Mesenchymal stem cell (in vitro differentiated cells and primary cell): ENCODE results near the gene KCNQ5.

ENCODE experiments used
- DNase-seq: peaks from one replicate; pipeline ENCODE4 v3.0.0-alpha.2; 2013
- H2AFZ ChIP-seq: one replicate; pipeline ENCODE4 v1.6.1; 2013; ENCODE audit warnings: low read depth, mild to moderate bottlenecking, control low read depth, inconsistent platforms, low read length, moderate library complexity
- H2AK5ac ChIP-seq: 2 replicates; pipeline ENCODE4 v1.6.1; 2013; ENCODE audit warnings: low read length, moderate library complexity, mild to moderate bottlenecking, inconsistent platforms; ENCODE audit not compliant: severe bottlenecking
- H2BK120ac ChIP-seq: one replicate; pipeline ENCODE4 v1.6.1; 2013; ENCODE audit warnings: low read depth, mild to moderate bottlenecking, inconsistent platforms, low read length, moderate library complexity
- H2BK12ac ChIP-seq, 2 experiments: one replicate each; pipeline ENCODE4 v1.6.1; 2013; ENCODE audit warnings: inconsistent platforms in 2 of 2, low read length in 2 of 2, mild to moderate bottlenecking in 2 of 2, moderate library complexity in 2 of 2, control low read depth in 1 of 2
- H2BK15ac ChIP-seq: one replicate; pipeline ENCODE4 v1.6.1; 2013; ENCODE audit warnings: mild to moderate bottlenecking, low read depth, inconsistent platforms; ENCODE audit not compliant: poor library complexity, severe bottlenecking
- H2BK5ac ChIP-seq: 2 replicates; pipeline ENCODE4 v1.6.1; 2013; ENCODE audit warnings: low read depth, mild to moderate bottlenecking, low read length, control low read depth, inconsistent platforms; ENCODE audit not compliant: poor library complexity, severe bottlenecking
- H3K14ac ChIP-seq, 2 experiments: one replicate each; pipeline ENCODE4 v1.6.1; 2013; ENCODE audit warnings: inconsistent platforms in 2 of 2, low read length in 2 of 2, control low read depth in 1 of 2, mild to moderate bottlenecking in 1 of 2, moderate library complexity in 1 of 2
- H3K18ac ChIP-seq, 2 experiments: one replicate each; pipeline ENCODE4 v1.6.1; 2013; ENCODE audit warnings: inconsistent platforms in 2 of 2, low read length in 2 of 2, control low read depth in 1 of 2, low read depth in 1 of 2, mild to moderate bottlenecking in 1 of 2
- H3K23ac ChIP-seq, 2 experiments: one replicate each; pipeline ENCODE4 v1.6.1; 2013; ENCODE audit warnings: inconsistent platforms in 2 of 2, low read length in 2 of 2, mild to moderate bottlenecking in 2 of 2, moderate library complexity in 2 of 2, control low read depth in 1 of 2
- H3K27ac ChIP-seq: 2 replicates; pipeline ENCODE4 v1.5.1; 2013; ENCODE audit warnings: mild to moderate bottlenecking, moderate library complexity, low read length, control low read depth, inconsistent platforms; ENCODE audit not compliant: poor library complexity, severe bottlenecking
- H3K27me3 ChIP-seq, 2 experiments: 2 replicates each; pipeline versions ENCODE4 v1.6.1 to v1.7.0; 2013; ENCODE audit warnings: low read length in 2 of 2, mild to moderate bottlenecking in 2 of 2, moderate library complexity in 2 of 2, control low read depth in 1 of 2, inconsistent platforms in 1 of 2; ENCODE audit not compliant: control insufficient read depth in 1 of 2, insufficient read depth in 1 of 2
- H3K36me3 ChIP-seq, 2 experiments: 2 replicates each; pipeline versions ENCODE4 v1.6.1 to v1.7.0; 2013; ENCODE audit warnings: low read length in 2 of 2, control low read depth in 1 of 2, inconsistent platforms in 1 of 2, low read depth in 1 of 2, mild to moderate bottlenecking in 1 of 2; ENCODE audit not compliant: insufficient read depth in 2 of 2, control insufficient read depth in 1 of 2
- H3K4ac ChIP-seq, 2 experiments: one replicate each; pipeline ENCODE4 v1.6.1; 2013; ENCODE audit warnings: inconsistent platforms in 2 of 2, low read length in 2 of 2, mild to moderate bottlenecking in 2 of 2, moderate library complexity in 2 of 2, control low read depth in 1 of 2, low read depth in 1 of 2
- H3K4me1 ChIP-seq: 2 replicates; pipeline ENCODE4 v1.6.1; 2013; ENCODE audit warnings: low read depth, low read length, control low read depth; ENCODE audit not compliant: control insufficient read depth, insufficient read depth
- H3K4me2 ChIP-seq: 2 replicates; pipeline ENCODE4 v1.6.1; 2013; ENCODE audit warnings: low read length, mild to moderate bottlenecking, inconsistent platforms; ENCODE audit not compliant: poor library complexity, severe bottlenecking
- H3K4me3 ChIP-seq, 2 experiments: 2 replicates each; pipeline versions ENCODE4 v1.5.1 to v1.7.0; 2013; ENCODE audit warnings: low read length in 2 of 2, mild to moderate bottlenecking in 2 of 2, control low read depth in 1 of 2, low read depth in 1 of 2; ENCODE audit not compliant: insufficient read depth in 1 of 2
- H3K79me1 ChIP-seq: replicated peaks from 2 replicates; pipeline ENCODE4 v1.6.1; 2013; ENCODE audit warnings: mild to moderate bottlenecking, control low read depth, low read length, inconsistent platforms; ENCODE audit not compliant: poor library complexity, severe bottlenecking
- H3K9ac ChIP-seq: 2 replicates; pipeline ENCODE4 v1.7.0; 2013; ENCODE audit warnings: mild to moderate bottlenecking, low read length, moderate library complexity
- H3K9me3 ChIP-seq: 2 replicates; pipeline ENCODE4 v1.7.0; 2013; ENCODE audit warnings: mild to moderate bottlenecking, low read length; ENCODE audit not compliant: control insufficient read depth
- H4K8ac ChIP-seq: one replicate; pipeline ENCODE4 v1.6.1; 2013; ENCODE audit warnings: inconsistent platforms, mild to moderate bottlenecking, low read length, moderate library complexity
- H4K91ac ChIP-seq: one replicate; pipeline ENCODE4 v1.6.1; 2013; ENCODE audit warnings: mild to moderate bottlenecking, low read length, inconsistent platforms
- WGBS: methylation state at CpG from one replicate; pipeline ENCODE4 v1.1.7; 2013; ENCODE audit warnings: mixed read lengths; 5-methylcytosine and 5-hydroxymethylcytosine counted together

The KCNQ5 gene

DNA sequence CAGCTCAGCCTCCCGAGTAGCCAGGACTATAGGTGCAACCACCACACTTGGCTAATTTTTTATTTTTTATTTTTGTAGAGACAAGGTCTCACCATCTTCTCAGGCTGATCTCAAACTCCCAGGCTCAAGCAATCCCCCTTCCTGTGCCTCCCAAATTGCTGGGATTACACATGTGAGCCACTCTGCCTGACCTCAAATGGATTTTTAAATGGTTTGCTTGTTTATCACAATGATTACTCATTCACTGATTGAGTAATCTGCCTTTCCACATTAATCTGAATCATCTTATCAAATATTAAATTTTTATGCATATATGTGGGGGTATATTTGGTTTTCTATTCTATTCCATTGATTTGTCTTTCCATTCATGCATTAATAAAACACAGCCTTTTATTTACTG is 612.9 kb downstream of the KCNQ5 start:
- Histone ChIP-seq H2AK5ac (no peak overlapping the region), H2BK120ac (no peak overlapping the region), H3K4me2 (no peak overlapping the region), H4K91ac (no peak overlapping the region), H2BK15ac (no peak overlapping the region), H3K9ac (peak overlapping the region; percentile 55), H3K4ac (no peak overlapping the region), H3K4me1 (peaks cover 1% of the 10 kb centered on the region), H3K36me3 (no peaks in the 10 kb centered on the region), H3K14ac (no peak overlapping the region), H2AFZ (no peak overlapping the region), H2BK12ac (no peak overlapping the region), H3K18ac (no peak overlapping the region), H3K23ac (no peak overlapping the region), H3K79me1 (no peaks in the 10 kb centered on the region), H4K8ac (no peak overlapping the region), H3K27me3 (no peaks in the 10 kb centered on the region), H2BK5ac (no peak overlapping the region), H3K4me3 (no peak overlapping the region), H3K9me3 (no peaks in the 10 kb centered on the region), H3K27ac (no peak overlapping the region)
- WGBS = 80% methylated on average over 1 of the region's 1 CpG
- DNase-seq = peak; percentile 49

GRCh38 chr6:73236144-73236750 is 614.4 kb downstream of the KCNQ5 start:
- Histone ChIP-seq H2BK120ac (no peak overlapping the region), H3K4me1 (peaks cover 1% of the 10 kb centered on the region), H3K14ac (no peak overlapping the region), H3K9me3 (no peaks in the 10 kb centered on the region), H3K9ac (no peak overlapping the region), H3K36me3 (no peaks in the 10 kb centered on the region), H4K8ac (no peak overlapping the region), H3K4me3 (no peak overlapping the region), H3K27ac (no peak overlapping the region), H3K79me1 (no peaks in the 10 kb centered on the region), H3K4me2 (no peak overlapping the region), H3K23ac (no peak overlapping the region), H2AFZ (no peak overlapping the region), H3K18ac (no peak overlapping the region), H2BK12ac (no peak overlapping the region), H2BK5ac (no peak overlapping the region), H2BK15ac (no peak overlapping the region), H2AK5ac (no peak overlapping the region), H3K4ac (no peak overlapping the region), H3K27me3 (no peaks in the 10 kb centered on the region), H4K91ac (no peak overlapping the region)
- peak; percentile 78 for DNase-seq
- 60% methylated on average over 4 of the region's 5 CpGs for WGBS

- 100% methylated on average over 4 of the region's 4 CpGs for WGBS
- Histone ChIP-seq H2BK15ac (no peak overlapping the region), H3K4me3 (no peak overlapping the region), H3K18ac (no peak overlapping the region), H3K9me3 (no peaks in the 10 kb centered on the region), H3K23ac (no peak overlapping the region), H3K14ac (no peak overlapping the region), H2BK5ac (no peak overlapping the region), H2BK120ac (no peak overlapping the region), H3K36me3 (no peaks in the 10 kb centered on the region), H2BK12ac (no peak overlapping the region), H4K91ac (no peak overlapping the region), H2AFZ (no peak overlapping the region), H3K27ac (no peak overlapping the region), H2AK5ac (no peak overlapping the region), H3K79me1 (no peaks in the 10 kb centered on the region), H3K4me2 (no peak overlapping the region), H3K4me1 (peaks cover 1% of the 10 kb centered on the region), H4K8ac (no peak overlapping the region), H3K27me3 (no peaks in the 10 kb centered on the region), H3K4ac (no peak overlapping the region), H3K9ac (no peak overlapping the region)
- no peak for DNase-seq
These were observed 618.9 kb downstream of the KCNQ5 start for GRCh38 chr6:73240730-73241129.

GRCh38 chr6:73242001-73242400 is 620.1 kb downstream of the KCNQ5 start:
- H2AFZ ChIP-seq = no peak overlapping the region
- 87% methylated on average over 5 of the region's 5 CpGs for WGBS
- H3K4me2 ChIP-seq = no peak overlapping the region
- H2BK15ac ChIP-seq = no peak overlapping the region
- H4K8ac ChIP-seq = no peak overlapping the region
- H2BK5ac ChIP-seq = no peak overlapping the region
- H2BK12ac ChIP-seq = no peak overlapping the region
- no peaks in the 10 kb centered on the region for H3K36me3 ChIP-seq
- H3K9ac ChIP-seq = no peak overlapping the region
- no peak overlapping the region for H3K14ac ChIP-seq
- H3K4me1 ChIP-seq = no peaks in the 10 kb centered on the region
- no peak overlapping the region for H3K4ac ChIP-seq
- H3K79me1 ChIP-seq = no peaks in the 10 kb centered on the region
- H2BK120ac ChIP-seq = no peak overlapping the region
- H3K4me3 ChIP-seq = no peak overlapping the region
- no peak overlapping the region for H4K91ac ChIP-seq
- no peaks in the 10 kb centered on the region for H3K9me3 ChIP-seq
- H2AK5ac ChIP-seq = no peak overlapping the region
- H3K23ac ChIP-seq = no peak overlapping the region
- no peak overlapping the region for H3K18ac ChIP-seq
- DNase-seq = no peak
- no peaks in the 10 kb centered on the region for H3K27me3 ChIP-seq
- no peak overlapping the region for H3K27ac ChIP-seq
